HepG2 (cell line): ENCODE results near the gene RAB1B. TPM values are rescaled to one million over a fixed set of nuclear protein-coding genes. Genes with fewer than 3 reads are reported as not detected.

Experiments
- CHD4 ChIP-seq: fragments of 200-600 bp; sonication (generic); IDR thresholded peaks from 2 replicates; pipeline ENCODE4 v1.7.0; 2017; ENCODE audit warnings: mild to moderate bottlenecking, low read length, borderline replicate concordance
- CSRNP1 ChIP-seq: sonication (generic); formaldehyde crosslinking; IDR thresholded peaks from 2 replicates; pipeline ENCODE4 v1.8.1; 2023; ENCODE audit warnings: mild to moderate bottlenecking, missing genetic modification reagents
- ELF1 ChIP-seq: sonication (generic); formaldehyde crosslinking; IDR thresholded peaks from 2 replicates; pipeline ENCODE4 v1.4.0; 2020; ENCODE audit warnings: missing genetic modification reagents
- GFI1 ChIP-seq: sonication (generic); formaldehyde crosslinking; IDR thresholded peaks from 2 replicates; pipeline ENCODE4 v1.5.0; 2020; ENCODE audit warnings: missing genetic modification reagents, mild to moderate bottlenecking, borderline replicate concordance
- HNRNPK ChIP-seq: fragments of 200-400 bp; formaldehyde crosslinking; IDR thresholded peaks from 2 replicates; pipeline ENCODE4 v1.6.1; 2018; ENCODE audit warnings: low read length, low read depth, moderate library complexity, mild to moderate bottlenecking; ENCODE audit not compliant: poor library complexity, severe bottlenecking
- JUND ChIP-seq: sonication (generic); formaldehyde crosslinking; IDR thresholded peaks from 2 replicates; pipeline ENCODE4 v1.8.0; 2022; ENCODE audit warnings: mild to moderate bottlenecking, missing genetic modification reagents
- MTF1 ChIP-seq: sonication (generic); formaldehyde crosslinking; IDR thresholded peaks from 2 replicates; pipeline ENCODE4 v1.5.0; 2020; ENCODE audit warnings: missing genetic modification reagents
- PHF21A ChIP-seq: sonication (generic); formaldehyde crosslinking; IDR thresholded peaks from 2 replicates; pipeline ENCODE4 v1.5.0; 2020; ENCODE audit warnings: mild to moderate bottlenecking, missing genetic modification reagents
- PHF5A ChIP-seq: IDR thresholded peaks from one replicate; pipeline ENCODE4 v1.6.1; 2018; ENCODE audit warnings: low read depth, missing genetic modification reagents; ENCODE audit not compliant: unreplicated experiment
- SIN3A ChIP-seq: IDR thresholded peaks from 2 replicates; pipeline ENCODE4 v1.6.1; 2011; ENCODE audit warnings: low read depth, mild to moderate bottlenecking, control low read depth, low read length, borderline replicate concordance
- TFDP1 ChIP-seq: IDR thresholded peaks from 2 replicates; pipeline ENCODE4 v1.6.1; 2016; ENCODE audit warnings: missing compliant biosample characterization, missing genetic modification reagents, borderline replicate concordance
- UBTF ChIP-seq: sonication (generic); formaldehyde crosslinking; IDR thresholded peaks from 2 replicates; pipeline ENCODE4 v1.4.0; 2020; ENCODE audit warnings: mild to moderate bottlenecking, missing genetic modification reagents
- ZFP91 ChIP-seq: sonication (generic); formaldehyde crosslinking; IDR thresholded peaks from 2 replicates; pipeline ENCODE4 v1.9.0; 2022; ENCODE audit warnings: missing genetic modification reagents, mild to moderate bottlenecking, borderline replicate concordance
- ZNF205 ChIP-seq: IDR thresholded peaks from 2 replicates; pipeline ENCODE4 v1.6.1; 2018; ENCODE audit warnings: missing biosample characterization, missing genetic modification reagents
- ZNF232 ChIP-seq: sonication (generic); formaldehyde crosslinking; IDR thresholded peaks from 2 replicates; pipeline ENCODE4 v1.4.0; 2020; ENCODE audit warnings: missing genetic modification reagents, borderline replicate concordance
- ZNF263 ChIP-seq: sonication (generic); formaldehyde crosslinking; IDR thresholded peaks from 2 replicates; pipeline ENCODE4 v1.4.0; 2020; ENCODE audit warnings: missing genetic modification reagents
- polyA plus RNA-seq, 8 experiments: library from polyadenylated mRNA; depleted of rRNA in 3 of 8; stranded (reverse) in 7 of 8; unstranded in 1 of 8; fragments of >200 nt; fragmentation: Illumina TruSeq in 4 of 8; extraction: Trizol in 4 of 8; gene quantifications; 2 replicates each; pipeline versions ENCODE4 v1.2.1 to v1.2.3, GENCODE V29; 2011 to 2016; ENCODE audit warnings: low read depth in 4 of 8, missing spikeins in 1 of 8, mixed read lengths in 1 of 8; ENCODE audit not compliant: insufficient read depth in 1 of 8
- total RNA-seq, 5 experiments: library from RNA; depleted of rRNA; stranded (reverse); fragments of >200 nt; fragmentation: Illumina TruSeq; extraction: Trizol; gene quantifications; 2 replicates each; pipeline ENCODE4 v1.2.3, GENCODE V29; 2016; ENCODE audit warnings: low read depth in 1 of 5

Gene RAB1B
- total and polyA plus RNA-seq, 2 of the 13 experiments (the other 11 are each of a cell fraction or from before 2014, with no cell fraction given), result 77.9 to 87.9 TPM

- TF ChIP-seq UBTF (CRISPR knock-in tag) (0 out of 2 replicates have a peak, but pooled peaks have one; percentile 20), TFDP1 (CRISPR knock-in tag) (no peak), ZFP91 (CRISPR knock-in tag) (0 out of 2 replicates have a peak, but pooled peaks have one; percentile 34), CHD4 (0 out of 2 replicates have a peak, but pooled peaks have one; percentile 50), JUND (CRISPR knock-in tag) (no peak), SIN3A (peak; percentile 58; the same call in 1 of the 2 replicates), MTF1 (CRISPR knock-in tag) (0 out of 2 replicates have a peak, but pooled peaks have one; percentile 18), HNRNPK (no peak), PHF21A (CRISPR knock-in tag) (no peak), CSRNP1 (CRISPR knock-in tag) (no peak), PHF5A (peak; percentile 2), ZNF232 (CRISPR knock-in tag) (no peak), ZNF263 (peak; percentile 22; the same call in 1 of the 2 replicates), ELF1 (CRISPR knock-in tag) (peak; percentile 14; the same call in 1 of the 2 replicates), GFI1 (no peak), ZNF205 (CRISPR knock-in tag) (no peak)
Observed at GRCh38 chr11:66268952-66269905, 790 bp downstream of the RAB1B start (continued).
